ENCODE data around the gene LRRC25.
"Not testable (repeated sequence)": the region's sequence is repeated elsewhere in the genome, so short reads cannot be mapped to it uniquely, and the experiment has no call there.

DNA sequence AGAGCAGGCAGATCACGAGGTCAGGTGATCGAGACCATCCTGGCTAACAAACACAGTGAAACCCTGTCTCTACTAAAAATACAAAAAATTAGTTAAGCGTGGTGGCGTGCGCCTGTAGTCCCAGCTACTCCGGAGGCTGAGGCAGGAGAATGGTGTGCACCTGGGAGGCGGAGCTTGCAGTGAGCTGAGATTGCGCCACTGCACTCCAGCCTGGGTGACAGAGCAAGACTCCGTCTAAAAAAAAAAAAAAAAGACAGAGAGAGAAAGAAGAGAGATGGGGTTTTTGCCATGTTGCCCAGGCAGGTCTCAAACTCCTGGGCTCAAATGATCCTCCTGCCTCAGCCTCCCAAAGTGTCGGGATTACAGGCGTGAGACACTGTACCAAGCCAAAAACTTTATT is 8.3 kb upstream of the LRRC25 start:
- TF ChIP-seq SP1 (IDR thresholded peaks at IDR 0.05; ENCODE audit: low read depth); EZH2 (IDR thresholded peaks at IDR 0.05); EZH2phosphoT487 (IDR thresholded peaks at IDR 0.05; ENCODE audit: borderline replicate concordance); SIN3A (IDR thresholded peaks at IDR 0.05; ENCODE audit: low read depth); CEBPB (IDR thresholded peaks at IDR 0.05; ENCODE audit: low read depth); POLR2AphosphoS5 (IDR thresholded peaks at IDR 0.05; ENCODE audit: low read depth, low read length): not testable (repeated sequence)
- TF ChIP-seq, protein P1, sequence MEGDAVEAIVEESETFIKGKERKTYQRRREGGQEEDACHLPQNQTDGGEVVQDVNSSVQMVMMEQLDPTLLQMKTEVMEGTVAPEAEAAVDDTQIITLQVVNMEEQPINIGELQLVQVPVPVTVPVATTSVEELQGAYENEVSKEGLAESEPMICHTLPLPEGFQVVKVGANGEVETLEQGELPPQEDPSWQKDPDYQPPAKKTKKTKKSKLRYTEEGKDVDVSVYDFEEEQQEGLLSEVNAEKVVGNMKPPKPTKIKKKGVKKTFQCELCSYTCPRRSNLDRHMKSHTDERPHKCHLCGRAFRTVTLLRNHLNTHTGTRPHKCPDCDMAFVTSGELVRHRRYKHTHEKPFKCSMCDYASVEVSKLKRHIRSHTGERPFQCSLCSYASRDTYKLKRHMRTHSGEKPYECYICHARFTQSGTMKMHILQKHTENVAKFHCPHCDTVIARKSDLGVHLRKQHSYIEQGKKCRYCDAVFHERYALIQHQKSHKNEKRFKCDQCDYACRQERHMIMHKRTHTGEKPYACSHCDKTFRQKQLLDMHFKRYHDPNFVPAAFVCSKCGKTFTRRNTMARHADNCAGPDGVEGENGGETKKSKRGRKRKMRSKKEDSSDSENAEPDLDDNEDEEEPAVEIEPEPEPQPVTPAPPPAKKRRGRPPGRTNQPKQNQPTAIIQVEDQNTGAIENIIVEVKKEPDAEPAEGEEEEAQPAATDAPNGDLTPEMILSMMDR (IDR thresholded peaks at IDR 0.05 in 2 of 3, conservative IDR thresholded peaks at IDR 0.05 in 1 of 3; ENCODE audit: borderline replicate concordance in 1 of 3, insufficient read depth in 1 of 3, low read depth in 2 of 3, low read length in 2 of 3) = not testable (repeated sequence)
- TF ChIP-seq, protein P2, sequence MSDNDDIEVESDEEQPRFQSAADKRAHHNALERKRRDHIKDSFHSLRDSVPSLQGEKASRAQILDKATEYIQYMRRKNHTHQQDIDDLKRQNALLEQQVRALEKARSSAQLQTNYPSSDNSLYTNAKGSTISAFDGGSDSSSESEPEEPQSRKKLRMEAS (IDR thresholded peaks at IDR 0.05) = not testable (repeated sequence)
- TF ChIP-seq, protein P3, sequence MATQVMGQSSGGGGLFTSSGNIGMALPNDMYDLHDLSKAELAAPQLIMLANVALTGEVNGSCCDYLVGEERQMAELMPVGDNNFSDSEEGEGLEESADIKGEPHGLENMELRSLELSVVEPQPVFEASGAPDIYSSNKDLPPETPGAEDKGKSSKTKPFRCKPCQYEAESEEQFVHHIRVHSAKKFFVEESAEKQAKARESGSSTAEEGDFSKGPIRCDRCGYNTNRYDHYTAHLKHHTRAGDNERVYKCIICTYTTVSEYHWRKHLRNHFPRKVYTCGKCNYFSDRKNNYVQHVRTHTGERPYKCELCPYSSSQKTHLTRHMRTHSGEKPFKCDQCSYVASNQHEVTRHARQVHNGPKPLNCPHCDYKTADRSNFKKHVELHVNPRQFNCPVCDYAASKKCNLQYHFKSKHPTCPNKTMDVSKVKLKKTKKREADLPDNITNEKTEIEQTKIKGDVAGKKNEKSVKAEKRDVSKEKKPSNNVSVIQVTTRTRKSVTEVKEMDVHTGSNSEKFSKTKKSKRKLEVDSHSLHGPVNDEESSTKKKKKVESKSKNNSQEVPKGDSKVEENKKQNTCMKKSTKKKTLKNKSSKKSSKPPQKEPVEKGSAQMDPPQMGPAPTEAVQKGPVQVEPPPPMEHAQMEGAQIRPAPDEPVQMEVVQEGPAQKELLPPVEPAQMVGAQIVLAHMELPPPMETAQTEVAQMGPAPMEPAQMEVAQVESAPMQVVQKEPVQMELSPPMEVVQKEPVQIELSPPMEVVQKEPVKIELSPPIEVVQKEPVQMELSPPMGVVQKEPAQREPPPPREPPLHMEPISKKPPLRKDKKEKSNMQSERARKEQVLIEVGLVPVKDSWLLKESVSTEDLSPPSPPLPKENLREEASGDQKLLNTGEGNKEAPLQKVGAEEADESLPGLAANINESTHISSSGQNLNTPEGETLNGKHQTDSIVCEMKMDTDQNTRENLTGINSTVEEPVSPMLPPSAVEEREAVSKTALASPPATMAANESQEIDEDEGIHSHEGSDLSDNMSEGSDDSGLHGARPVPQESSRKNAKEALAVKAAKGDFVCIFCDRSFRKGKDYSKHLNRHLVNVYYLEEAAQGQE (IDR thresholded peaks at IDR 0.05; ENCODE audit: low read depth) = not testable (repeated sequence)
